Stimulated activated CD4-positive, alpha-beta T cell treated with anti-CD3 and anti-CD28 coated beads, Interleukin-2, amount 100 ng/mL, for 24 hours (primary cell): ENCODE results near the gene MYH9.
"Not testable (repeated sequence)": the region's sequence is repeated elsewhere in the genome, so short reads cannot be mapped to it uniquely, and the experiment has no call there.

Source experiments
- DNase-seq, 2 donors: peaks; one replicate each; pipeline ENCODE4 v3.0.0-alpha.2; 2020

MYH9 gene

DNA sequence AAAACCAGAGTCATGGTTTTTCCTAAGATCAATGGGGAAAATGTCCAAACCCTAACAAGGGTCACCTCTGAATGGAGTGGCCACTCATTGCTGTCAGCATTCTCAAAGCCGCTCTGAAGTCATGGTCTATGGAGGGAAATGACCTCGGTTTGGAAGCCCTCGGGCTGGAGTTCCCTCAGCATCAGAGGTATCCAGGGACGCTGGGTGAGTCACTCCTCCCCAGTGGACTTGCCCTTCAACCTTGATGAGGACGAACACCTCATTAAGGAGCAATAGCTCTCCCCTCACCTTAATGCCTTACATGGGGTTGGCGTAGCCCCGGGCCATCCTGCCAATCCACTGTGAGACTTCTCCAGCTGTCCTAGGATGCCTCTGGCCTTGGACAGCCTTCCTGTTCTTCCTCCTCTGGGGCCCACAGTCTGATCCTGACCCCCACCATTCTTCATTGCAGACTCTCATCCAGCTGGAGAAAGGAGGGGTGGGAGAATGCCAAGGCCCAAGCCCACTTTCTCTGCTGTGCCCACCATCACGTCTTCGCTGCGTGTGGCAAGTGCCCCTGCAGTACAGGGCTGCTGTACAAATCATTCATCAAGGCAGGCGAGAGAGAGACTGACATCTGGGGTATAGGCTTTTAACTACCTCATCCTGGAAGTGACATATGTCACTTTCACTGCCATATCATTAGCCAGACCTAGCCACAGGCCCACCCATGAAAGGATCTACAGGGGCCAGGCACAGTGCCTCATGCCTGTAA is 25.4 kb upstream of the MYH9 start:
- no peak for DNase-seq

DNA sequence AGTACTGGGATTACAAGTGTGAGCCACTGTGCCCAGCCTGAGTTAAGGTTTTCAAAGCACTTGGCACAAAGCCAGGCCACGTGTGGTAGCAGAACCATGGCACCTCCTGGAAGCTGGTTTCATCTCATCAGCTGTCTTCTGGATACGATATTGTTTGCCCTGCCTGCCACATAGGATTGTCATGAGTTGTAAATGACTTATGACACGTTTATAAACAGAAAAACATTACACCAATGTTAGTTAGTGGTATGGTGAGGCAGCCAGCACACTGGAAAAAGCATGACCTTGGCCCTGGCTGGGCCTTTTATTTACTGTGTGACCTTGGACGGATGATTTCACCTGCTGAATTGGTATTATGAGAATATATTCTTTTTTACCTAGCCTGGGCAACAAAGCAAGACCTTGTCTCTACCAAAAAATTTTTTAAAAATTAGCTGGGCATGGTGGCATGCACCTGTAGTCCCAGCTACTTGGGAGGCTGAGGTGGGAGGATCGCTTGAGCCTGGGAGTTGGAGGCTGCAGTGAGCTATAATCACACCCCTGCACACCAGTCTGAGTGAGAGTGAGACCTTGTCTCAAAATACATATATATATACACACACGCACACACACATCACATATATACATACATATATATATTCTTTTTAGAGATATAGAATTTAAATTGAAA is 24.0 kb upstream of the MYH9 start:
- DNase-seq = peak; percentile 45 to 54

DNA sequence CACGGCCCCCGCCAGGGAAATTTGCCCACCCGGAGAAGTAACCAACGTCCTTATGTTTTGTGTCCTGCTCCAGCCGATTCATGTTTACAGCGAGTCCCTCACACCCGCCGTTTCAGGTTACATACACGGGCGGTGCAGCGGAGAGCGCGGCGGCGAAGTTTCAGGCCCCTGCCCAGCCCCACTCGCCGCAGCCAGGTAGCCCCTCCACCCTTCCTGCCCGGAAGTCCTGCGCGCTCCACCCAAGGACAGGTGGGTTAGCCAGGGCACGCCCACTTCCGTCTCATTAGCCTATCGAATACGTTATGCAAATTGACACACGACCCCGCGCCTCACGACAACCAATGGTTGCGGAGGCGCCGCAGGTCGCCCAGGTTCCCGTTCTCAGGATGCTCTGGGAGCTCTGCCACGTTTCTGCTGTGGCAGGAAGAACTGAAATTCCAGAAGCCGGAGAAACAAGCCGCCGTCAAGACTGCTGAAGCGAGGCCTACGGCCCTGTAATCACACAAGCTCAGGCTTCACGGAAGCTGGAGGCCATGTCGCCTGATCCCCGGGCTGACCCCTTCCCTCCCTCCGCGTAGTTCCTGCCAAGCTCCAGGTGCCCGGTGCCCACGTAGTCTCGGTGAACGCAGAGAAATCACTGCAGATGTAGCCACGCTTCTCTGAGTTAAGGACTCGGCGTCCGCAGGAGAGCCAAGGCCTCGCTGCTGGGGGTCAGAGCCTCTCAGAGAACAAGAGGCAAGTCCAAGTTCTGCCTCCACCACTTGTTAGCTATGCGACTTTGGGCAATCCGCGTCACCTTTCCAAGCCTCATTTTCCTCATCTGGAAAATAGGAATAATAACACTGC is 22.4 kb upstream of the MYH9 start:
- peak; percentile 66 to 69 for DNase-seq

DNA sequence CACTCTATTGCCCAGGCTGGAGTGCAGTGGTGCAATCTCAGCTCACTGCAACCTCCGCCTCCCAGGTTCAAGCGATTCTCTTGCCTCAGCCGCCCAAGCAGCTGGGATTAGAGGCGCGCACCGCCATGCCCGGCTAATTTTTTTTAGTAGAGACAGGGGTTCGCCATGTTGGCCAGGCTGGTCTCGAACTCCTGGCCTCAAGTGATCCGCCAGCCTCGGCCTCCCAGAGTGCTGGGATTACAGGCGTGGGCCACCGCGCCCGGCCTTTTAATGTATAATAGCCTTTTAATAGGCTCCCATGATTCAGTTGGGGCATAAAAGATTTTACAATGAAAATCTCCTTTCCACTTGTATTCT is 21.8 kb upstream of the MYH9 start:
- not testable (repeated sequence) for DNase-seq

DNA sequence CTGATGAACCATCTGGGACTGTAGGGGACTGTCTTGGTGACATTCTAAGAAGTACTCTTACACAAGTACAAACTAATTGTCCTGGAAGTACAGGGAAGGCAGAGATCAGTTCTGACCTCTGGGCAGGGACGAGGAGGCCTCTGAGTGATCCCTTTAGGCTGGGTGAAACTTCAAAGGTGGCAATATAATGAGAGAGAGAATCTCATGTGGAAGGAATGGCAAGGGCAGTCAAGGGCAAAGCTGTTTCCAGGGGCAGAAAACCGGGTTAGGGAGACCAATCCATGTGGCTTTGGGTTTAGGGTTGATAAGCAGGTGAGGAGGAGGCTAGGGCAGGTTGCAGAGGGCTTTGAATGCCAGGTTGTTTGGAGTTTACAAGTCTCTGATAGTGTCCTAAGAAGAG is 21.3 kb upstream of the MYH9 start:
- no peak for DNase-seq

DNA sequence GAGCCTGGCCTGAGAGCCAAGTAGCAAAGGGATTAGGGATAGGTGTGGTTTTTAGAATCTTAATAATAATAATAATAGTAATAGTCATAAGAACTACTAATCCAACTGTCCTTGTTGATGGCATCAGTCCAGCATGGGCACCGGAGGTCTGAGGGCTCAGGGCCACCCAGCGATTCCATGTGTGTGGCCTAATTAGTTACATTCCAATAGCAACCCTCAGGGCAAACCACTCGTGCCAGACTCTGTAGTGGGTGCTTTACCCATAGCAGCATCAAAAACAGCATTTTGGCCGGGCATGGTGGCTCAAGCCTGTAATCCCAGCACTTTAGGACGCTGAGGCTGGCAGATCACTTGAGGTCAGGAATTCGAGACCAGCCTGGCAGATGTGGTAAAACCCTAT is 19.0 kb upstream of the MYH9 start:
- DNase-seq = no peak

DNA sequence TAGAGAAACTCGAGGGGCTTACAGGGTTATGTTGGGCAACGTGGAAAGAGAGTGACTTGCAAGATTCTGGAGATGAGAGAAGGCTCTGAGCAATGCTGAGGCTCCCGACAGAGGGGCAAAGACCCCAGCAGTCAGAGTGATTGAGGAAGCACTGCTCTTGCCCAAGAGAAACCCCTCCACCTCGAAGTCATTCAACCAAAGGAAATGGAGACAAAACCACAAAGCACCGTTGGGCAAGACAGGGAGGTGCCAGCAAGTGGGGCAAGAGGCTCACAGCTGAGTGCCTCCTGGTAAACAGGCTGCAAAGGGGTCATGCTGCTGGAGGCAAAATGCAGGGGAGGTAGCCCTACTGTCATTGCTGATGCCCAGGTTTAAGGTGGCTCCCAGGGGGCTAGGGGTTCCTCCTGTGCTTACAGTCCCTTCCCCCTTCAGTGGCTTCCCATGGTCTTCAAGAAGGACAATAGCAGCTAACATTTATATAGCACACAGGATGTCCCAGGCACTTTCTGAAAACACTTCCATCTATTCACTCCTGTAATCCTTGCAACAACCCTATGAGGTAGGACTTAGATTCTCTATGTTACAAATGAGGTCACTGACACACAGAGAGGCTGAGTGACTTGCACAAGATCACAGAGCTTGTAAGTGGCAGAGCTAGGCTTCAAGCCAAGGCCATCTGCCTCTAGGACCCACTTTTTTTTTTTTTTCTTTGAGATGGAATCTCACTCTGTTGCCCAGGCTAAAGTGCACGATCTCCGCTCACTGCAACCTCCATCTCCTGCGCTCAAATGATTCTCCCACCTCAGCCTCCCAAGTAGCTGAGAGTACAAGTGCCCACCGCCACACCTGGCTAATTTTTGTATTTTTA is 18.1 kb upstream of the MYH9 start:
- DNase-seq = peak in 1 of 2 donors; percentile 30

DNA sequence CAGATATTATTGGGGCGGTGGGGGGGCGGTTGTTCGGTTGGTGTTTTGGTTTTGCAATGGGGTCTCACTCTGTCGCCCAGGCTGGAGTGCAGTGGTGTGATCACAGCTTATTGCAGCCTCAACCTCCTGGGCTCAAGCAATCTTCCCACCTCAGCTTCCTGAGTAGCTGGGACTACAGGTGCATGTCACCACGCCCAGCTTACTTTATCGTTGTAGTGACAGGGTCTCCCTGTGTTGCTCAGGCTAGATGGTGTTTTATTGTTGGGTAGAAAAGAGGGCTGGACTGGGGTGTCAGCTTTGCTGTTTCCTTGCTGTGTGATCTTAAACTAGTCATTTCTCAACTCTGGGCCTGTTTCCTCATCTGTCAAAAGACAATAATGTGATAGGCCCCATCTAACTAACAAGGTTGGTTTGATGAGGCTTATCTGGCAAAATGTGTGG is 17.5 kb upstream of the MYH9 start:
- DNase-seq = no peak

DNA sequence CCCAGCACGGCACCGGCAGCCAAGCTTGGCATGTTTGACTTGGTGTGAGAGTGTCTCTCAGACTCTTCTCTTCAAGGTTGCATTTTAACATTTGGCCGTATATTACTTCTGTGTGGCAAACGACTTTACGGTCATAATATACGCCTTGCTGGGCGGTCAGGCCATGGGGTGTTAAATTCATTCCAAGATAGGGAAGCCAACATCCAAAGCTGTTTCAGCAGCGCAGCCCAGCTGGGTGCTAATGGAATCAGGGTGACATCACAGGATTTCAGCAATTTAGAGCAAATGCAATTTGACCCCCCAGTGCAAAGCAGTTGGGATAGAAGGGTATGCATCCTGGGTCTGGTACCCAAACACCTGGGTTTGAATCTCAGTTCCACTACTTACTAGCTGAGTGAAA is 16.7 kb upstream of the MYH9 start:
- DNase-seq = no peak

DNA sequence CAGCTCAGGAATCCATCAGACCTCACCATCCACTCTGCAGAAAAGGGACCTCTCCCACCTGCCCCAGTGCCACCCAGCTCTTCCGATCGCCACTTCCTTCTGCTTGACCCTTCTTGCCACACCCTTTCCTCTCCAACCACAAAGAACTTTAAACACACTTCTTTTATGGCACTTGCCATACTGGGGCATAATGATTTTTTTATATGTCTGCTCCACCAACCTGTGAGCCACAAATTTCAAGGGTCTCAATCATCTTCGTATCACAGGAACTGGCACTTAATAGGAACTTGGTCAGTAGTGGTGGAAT is 11.7 kb upstream of the MYH9 start:
- DNase-seq = no peak

DNA sequence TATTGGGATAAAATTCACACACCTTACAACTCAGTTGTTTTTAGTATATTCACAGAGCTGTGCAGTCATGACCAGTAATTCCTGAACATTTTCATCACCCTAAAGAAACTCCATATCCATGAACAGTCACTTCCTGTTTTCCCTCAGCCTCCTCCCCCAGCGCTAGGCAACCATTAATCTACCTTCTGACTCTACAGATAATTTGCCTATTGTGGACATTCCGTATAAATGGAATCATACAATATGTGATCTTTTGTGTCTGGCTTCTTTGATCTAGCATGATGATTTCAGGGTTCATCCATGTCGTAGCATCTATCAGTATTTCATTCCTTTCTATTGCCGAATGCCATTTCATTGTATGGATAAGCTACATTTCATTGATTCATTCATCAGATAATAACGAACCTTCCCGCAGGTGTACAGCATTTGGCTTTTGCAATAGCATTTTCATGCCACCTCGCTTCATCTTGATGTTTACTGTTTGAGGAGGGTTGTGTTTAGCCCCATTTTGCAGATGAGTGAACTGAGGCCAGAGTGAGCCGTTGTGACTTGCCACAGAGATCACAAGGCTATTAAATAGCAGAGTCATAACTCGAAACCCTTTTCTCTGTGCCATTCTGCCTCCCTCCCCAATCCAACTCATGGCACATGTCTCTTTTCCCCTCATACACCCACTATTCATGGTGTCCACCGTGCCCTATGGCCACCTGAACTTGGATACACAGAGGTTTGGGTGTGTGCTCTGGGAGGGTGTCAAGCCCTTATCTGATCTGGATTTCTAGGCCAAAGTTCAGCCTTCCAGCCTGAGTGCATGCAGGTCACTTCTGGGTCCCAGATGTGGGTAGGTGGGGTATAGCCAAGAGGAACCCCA is 11.1 kb upstream of the MYH9 start:
- no peak for DNase-seq

DNA sequence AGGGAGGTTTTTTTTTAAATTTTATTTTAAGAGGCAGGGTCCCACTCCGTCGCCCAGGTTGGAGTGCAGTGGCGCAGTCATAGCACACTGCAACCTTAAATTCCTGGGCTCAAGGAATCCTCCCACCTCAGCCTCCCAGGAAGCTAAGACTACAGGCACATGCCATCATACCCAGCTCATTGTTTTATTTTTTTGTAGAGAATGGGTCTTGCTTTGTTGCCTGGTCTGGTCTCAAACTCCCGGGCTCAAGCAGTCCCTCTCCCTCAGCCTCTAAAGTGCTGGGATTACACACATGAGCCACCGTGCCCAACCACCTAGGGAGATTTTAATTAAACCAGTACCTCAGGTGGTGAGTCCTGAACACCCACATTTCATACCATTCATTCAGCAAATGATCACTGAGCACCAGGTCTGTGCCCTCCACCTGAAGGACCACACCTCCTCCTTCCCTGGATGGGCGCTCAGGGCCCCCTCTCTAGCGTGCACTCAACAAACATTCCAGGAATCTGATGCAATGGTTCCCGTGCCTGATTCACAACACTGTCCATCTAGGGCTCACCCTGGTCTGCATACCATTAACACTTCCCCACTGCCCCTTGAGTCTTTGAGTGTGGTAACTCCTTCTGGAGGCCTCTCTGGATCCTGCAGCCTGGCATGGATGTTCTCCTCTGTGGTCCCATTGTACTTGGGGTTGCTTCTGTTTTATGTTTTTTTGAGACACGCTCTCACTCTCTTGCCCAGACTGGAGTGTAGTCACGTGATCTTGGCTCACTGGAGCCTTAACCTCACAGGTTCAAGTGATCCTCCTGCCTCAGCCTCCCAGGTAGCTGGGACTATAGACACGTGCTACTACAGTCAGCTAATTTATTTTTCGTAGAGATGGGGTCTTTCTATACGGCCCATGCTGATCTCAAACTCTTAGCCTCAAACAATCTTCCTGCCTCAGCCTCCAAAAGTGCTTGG is 9.6 kb upstream of the MYH9 start:
- DNase-seq = no peak

DNA sequence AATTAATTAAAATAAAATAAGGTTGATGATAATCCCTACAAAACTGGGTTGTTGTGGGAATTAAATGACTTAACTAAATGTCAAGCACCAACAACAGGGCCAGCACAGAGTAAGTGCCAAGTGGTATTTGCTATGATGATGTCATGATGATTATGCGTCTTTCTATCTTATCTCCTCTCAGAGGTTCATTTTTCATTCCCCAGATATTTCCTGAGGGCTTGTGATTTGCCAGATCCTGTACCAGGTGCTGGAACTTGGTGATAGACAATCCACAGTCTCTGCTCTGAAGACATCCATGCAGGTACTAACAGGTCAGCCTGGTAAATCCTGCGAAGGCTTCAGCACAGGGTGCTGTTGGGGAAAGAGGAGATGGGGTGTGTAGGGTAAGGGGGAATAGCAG is 8.1 kb upstream of the MYH9 start:
- DNase-seq = no peak

DNA sequence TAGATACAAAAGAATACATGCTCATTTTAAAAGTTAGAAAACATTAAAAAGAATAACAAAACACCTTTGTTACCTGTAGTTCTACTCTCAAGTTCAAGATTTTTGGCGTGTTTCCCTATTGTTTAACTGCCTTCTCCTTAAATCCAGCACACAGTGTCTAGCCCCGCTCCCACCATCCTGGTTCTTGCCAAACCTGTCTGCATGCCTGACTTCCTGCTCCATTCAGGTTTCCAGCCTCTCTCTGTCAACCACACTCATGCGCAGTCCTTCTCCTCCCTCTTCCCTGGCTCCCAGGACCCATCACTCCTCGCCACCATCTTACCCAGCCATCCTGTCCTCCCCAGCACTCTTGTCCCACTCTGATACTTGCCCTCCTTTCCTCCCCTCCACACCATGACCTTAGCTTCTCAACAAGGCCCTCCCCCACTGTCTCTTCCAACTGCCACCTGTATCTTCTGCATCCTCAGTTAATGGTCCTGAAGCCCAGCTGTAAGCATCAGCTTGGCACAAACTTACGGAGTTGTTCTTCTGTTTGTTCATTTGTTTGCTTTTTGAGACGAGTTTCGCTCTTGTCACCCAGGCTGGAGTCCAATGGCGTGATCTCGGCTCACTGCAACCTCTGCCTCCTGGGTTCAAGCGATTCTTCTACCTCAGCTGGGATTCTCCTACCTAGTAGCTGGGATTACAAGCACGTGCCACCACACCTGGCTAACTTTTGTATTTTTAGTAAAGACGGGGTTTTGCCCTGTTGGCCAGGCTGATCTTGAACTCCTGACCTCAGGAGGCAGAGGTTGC is 7.5 kb upstream of the MYH9 start:
- DNase-seq = no peak

DNA sequence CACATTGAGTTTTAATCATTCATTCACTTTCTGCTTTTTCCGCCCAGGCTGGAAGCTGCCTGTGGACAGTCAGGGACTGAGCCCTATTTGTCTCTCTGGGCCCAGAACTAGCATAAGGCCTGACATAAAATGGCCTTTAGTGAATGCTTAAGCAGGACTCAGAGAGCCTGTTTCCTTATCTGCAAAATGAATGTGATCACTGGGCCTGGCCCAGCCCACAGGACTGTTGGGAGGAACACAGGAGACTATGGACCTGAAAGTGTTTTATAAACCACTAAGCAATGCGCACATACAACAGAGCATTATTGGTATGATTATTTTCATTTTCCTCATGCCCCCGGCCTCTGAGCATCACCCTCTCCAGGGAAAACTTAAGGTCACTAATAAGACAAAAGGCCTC is 3.9 kb upstream of the MYH9 start:
- DNase-seq = no peak

DNA sequence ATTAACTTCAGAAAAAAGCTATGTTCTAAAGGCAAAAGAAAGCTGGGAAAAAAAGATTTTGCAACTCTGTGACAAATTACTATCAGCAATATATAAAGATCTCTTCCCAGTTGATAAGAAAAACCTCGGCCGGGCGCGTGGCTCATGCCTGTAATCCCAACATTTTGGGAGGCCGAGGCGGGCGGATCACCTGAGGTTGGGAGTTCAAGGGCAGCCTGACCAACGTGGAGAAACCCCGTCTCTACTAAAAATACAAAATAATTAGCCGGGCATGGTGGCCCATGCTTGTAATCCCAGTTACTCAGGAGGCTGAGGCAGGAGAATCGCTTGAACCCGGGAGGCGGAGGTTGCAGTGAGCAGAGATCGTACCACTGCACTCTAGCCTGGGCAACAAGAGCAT is 1.4 kb upstream of the MYH9 start:
- not testable (repeated sequence) for DNase-seq

DNA sequence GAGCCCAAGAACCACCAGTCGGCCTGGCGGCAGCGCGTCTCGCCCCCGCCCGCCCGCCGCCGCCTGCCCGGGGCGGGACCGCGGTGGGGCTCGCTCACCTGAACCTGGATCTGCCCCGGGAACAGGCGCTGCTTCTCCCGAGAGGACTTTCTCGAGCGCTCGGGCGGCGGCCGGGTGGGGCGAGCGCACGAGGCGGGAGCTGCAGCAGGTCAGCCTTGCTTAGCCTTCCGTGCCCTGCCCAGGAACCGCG is 133 bp downstream of the MYH9 start:
- DNase-seq = no peak

DNA sequence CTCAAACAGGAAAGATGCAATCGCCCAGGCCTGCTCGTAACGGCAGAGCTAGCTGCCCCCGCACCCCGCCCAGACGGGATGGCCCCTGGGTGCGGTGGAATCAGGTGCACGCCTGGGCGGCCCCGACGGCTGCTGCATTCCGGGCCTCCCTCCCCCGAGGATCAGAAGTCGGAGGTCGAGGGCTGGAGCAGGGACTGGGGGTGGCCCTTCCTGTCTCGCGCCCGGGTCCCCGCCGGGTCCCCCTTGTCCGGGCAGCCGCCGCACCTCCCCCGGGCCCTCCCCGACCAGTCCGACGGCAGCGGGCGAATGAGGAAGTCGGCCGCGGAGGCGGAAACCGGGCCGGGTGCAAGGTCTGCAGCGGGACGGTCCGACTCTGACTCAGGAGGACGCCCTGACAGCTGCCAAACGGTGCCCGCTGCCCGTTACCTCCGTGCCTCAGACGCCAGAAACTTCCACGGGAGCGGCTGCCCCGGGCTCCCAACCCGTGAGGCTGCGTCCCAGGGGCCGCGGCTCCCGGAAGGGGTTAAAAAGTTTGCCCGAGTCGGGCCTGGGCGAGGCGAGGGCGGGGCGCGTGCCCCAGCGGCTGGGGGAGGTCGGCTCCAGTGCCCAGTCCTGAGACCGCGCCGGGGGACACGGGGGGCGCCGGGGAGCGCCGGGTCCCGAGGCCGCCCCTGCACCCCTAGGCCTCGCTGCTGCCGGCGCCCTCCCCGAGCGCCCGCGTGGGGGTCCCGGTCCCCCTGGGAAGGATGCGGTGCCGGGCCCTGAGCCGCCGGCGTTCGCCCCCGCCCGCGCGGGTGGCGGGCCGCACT is 663 bp downstream of the MYH9 start:
- peak; percentile 64 to 68 for DNase-seq

DNA sequence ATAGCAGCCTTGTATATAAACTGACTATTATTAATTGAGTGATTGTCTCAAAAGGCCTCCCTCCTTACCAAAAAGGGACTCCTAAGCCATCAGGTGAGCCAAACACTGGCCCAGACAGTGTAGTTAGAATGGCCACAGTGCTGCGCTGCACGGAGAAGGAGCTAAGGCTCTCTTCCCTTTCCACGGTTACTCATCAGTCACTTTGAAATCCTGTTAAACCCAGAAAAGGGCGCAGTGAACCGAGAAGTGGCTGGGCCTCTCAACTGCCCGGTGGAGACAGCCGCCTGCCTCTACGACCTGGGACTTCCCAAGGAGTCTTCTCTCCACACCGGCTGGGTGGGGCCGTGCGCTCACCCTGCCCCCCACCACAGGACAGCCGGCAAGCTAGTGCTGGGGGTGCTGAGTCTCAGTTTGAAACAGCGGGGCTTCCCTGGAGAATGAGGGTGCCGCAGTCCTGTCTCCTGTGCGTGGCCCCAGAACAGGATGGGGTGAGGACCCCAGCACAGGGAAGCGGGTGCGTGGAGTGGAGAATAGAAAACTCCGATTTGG is 1.3 kb downstream of the MYH9 start:
- peak; percentile 50 to 68 for DNase-seq
